Effector memory CD8-positive, alpha-beta T cell (primary cell): ENCODE results near the gene BMP5.

Source experiments
- ATAC-seq: fragments of 150-1000 bp; cut with Tn5 transposase; replicated peaks from 2 replicates; pipeline ENCODE4 v1.10.0; 2021; ENCODE audit warnings: mild to moderate bottlenecking, moderate library complexity
- DNase-seq, 3 experiments: peaks; one replicate each; pipeline ENCODE4 v3.0.0; 2021
- H3K27ac Mint-ChIP-seq, 2 donors: one replicate each; pipeline ENCODE4 v1.8.0; 2022; ENCODE audit warnings: mild to moderate bottlenecking in 2 of 2, mixed read lengths in 2 of 2, moderate library complexity in 2 of 2
- H3K27me3 Mint-ChIP-seq, 2 donors: one replicate each; pipeline ENCODE4 v1.8.0; 2022; ENCODE audit warnings: mixed read lengths in 2 of 2
- H3K36me3 Mint-ChIP-seq: one replicate; pipeline ENCODE4 v1.8.0; 2022; ENCODE audit warnings: mild to moderate bottlenecking, moderate library complexity, mixed read lengths; ENCODE audit not compliant: insufficient read depth
- H3K4me1 Mint-ChIP-seq, 2 donors: one replicate each; pipeline ENCODE4 v1.8.0; 2022; ENCODE audit warnings: low read depth in 2 of 2, mixed read lengths in 2 of 2
- H3K4me3 Mint-ChIP-seq, 2 donors: one replicate each; pipeline ENCODE4 v1.8.0; 2022; ENCODE audit warnings: mild to moderate bottlenecking in 2 of 2, mixed read lengths in 2 of 2, moderate library complexity in 2 of 2
- H3K9me3 Mint-ChIP-seq, 2 donors: one replicate each; pipeline ENCODE4 v1.8.0; 2022; ENCODE audit warnings: mixed read lengths in 2 of 2

BMP5 gene

GRCh38 chr6:55705451-55706440, 169.6 kb downstream of the BMP5 start:
- no peaks in the 10 kb centered on the region for H3K4me1 Mint-ChIP-seq

DNA sequence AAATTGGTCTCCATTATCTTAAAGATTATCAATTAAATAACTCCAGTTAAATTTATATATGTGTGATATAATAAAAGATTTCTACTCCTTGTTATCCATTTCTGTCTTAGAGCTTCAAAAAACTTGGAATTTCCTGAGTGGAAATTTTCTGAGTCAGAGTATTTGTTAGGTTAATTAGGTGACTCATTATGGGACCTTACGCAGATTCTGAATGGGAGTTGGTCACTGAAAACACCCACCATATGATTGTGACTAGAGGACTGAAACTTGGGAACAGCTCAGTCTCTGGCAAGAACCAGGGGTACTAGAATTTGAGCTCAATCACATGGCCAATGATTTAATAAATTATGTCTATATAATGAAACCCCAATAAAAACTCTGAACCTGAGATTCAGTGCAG, 171.0 kb downstream of the BMP5 start:
- H3K9me3 Mint-ChIP-seq = peaks cover 14 to 22% of the 10 kb centered on the region in 2 donors
- H3K27me3 Mint-ChIP-seq = no peaks in the 10 kb centered on the region
- DNase-seq (no peak), ATAC-seq (no peak)
- H3K36me3 Mint-ChIP-seq = no peaks in the 10 kb centered on the region
- no peak overlapping the region for H3K27ac Mint-ChIP-seq
- H3K4me1 Mint-ChIP-seq = no peaks in the 10 kb centered on the region
- H3K4me3 Mint-ChIP-seq = no peak overlapping the region

More at GRCh38 chr6:55705451-55706440, 169.6 kb downstream of the BMP5 start:
- Mint-ChIP-seq H3K27me3 (no peaks in the 10 kb centered on the region), H3K27ac (no peak overlapping the region), H3K36me3 (no peaks in the 10 kb centered on the region), H3K4me3 (no peak overlapping the region), H3K9me3 (peaks cover 11 to 22% of the 10 kb centered on the region in 2 donors)
- no peak for ATAC-seq
- DNase-seq = no peak
